GM21423 (cell line): Measurements from ENCODE around the gene ULK4.
"Not testable (repeated sequence)": the region's sequence is repeated elsewhere in the genome, so short reads cannot be mapped to it uniquely, and the experiment has no call there.

Source experiments
- ATAC-seq: cut with Tn5 transposase; IDR thresholded peaks from one replicate; pipeline ENCODE4 v1.9.1; 2021; ENCODE audit warnings: mild to moderate bottlenecking, moderate library complexity; ENCODE audit not compliant: unreplicated experiment

Gene ULK4

DNA sequence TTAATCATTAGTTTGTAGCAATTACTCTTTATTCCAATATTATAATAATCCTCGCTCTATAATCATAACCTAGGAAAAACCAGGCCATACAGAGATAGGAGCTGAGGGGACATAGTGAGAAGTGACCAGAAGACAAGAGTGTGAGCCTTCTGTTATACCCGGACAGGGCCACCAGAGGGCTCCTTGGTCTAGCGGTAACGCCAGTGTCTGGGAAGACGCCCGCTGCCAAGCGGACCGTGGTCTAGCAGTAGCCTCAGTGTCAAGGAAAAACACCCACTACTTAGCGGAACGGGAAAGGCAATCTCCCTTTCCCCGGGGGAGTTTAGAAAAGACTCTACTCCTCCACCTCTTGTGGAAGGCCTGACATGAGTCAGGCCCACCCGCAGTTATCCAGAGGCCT lies 266.1 kb downstream of the ULK4 start:
- not testable (repeated sequence) for ATAC-seq

DNA sequence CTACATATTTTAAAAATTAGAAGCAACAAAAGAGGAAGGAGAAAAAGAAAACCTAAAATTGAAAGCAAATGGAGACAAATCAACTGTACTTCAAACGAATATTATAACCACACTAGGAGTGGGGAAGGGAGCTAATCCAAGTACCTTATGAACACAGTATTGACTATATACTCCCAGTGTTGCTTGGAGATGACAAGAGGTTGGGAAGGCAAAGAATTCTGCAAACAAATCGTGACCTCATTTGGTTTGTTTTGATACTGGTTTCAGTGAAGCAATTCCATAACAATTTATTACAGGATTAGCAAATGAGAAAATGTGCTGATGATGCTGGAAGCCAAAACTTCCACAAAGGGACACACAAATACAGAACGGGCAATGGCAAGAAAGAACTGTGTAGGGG lies 268.1 kb downstream of the ULK4 start:
- ATAC-seq, result no peak

DNA sequence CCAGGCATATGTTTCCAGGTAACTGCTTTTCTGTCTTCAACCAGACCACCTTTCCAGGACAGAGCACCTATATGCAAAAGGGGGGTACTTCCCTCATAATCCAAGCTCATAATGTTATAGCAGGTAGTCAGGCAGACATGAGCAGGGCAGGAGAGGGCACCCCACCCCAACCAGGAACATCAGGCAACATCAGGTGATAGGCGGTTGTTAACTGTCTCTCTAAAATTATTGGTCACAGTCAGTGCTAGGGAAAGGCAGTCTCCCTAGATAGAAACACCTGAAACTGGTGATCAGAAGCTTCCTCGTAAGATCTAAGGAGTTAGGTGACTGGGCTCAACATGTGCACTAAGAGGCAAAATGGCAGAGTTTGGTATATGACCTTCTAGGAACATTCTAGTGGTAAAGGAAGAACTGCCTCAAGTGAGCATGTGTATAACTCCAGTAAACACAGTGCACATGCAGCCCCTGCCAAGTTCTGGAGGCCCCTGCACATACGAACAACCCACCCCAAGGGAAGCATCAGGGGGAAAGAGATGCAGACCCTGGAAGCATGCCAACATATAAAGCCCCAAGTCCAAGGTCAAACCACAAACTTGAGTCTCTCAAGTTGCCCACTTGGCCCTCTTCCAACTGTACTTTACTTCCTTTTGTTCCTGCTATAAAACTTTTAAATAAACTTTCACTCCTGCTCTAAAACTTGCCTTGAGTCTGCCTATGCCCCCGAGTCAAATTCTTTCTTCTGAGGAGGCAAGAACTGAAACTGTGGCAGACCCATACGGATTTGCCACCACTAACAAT lies 270.9 kb downstream of the ULK4 start:
- ATAC-seq, result no peak

DNA sequence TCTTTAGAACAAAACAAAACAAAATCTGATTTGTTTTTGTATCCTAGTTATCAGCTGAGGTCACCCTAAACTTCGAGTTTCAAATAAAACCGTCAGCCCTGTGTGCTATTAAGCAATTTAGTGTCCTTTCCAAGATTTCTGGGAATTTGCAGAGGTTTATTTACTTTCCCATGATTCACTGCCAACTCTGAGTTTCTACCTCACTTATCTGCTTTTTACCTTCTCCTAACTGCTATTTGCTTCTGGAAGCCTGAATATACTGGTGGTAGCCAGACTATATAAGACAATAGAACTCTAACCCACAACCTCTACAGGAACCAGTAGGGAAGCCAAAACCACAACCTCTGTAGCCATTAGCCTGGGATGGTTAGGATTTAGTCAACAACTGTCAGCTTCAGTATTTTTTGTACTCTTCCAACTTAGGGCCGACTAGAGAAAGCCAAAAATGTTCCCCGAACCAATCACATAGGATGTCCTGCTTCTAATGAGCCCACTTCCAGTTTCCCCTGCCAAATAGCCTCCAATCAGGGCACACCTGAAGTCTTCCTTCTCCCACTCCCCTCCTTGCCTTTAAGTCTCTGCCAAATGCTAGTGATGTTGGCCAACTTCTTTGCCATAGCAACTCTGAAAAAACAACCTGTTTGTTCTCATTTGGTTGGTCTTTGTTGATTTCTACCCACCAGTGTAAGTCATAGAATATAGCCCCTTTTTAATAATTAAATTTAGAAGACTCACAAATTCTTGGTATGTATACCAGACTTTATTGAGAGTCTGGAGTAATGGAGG lies 273.1 kb downstream of the ULK4 start:
- no peak for ATAC-seq

DNA sequence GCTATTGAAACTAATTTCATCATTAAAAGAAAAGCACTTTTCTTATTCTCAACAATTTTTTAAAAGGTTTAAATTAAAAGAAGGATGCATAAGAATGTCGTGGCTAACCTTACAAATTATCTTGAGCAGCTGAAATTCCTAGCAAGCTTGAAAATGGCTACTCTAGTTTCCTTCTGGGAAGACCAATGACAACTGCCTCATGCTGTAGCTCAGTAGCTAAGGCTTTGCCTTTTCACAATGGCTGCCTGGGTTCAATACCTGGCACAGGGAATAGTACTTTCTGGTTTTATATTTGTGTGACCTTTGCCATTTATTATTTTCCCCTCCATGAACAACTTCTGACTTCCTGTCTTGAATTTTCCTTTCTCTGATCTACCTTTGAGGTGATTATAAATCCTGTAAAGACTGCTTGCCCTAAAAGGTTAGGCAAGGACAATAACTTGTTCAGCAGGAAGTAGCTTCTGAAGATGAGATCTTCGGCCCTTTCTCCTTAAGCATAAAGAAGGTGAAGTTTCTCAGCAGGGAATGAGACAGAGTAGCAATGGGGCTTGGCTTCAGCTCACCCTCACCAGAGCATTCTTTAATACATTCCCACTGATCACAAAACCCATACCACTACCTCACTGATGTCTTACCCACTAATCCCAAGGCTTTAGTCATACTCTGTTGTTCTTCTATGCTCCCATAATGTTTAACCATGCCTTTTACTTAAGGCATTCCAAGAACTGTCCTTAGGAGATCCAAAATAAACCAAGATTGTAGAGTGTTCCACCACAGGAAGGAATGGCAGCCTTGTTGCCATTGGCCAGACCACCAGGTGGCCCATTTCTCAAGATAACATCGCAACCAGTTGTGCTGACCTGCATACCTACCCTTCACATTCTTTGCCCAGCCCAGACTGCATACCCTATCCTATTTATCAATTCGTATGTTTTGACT lies 276.8 kb downstream of the ULK4 start:
- ATAC-seq, result no peak

DNA sequence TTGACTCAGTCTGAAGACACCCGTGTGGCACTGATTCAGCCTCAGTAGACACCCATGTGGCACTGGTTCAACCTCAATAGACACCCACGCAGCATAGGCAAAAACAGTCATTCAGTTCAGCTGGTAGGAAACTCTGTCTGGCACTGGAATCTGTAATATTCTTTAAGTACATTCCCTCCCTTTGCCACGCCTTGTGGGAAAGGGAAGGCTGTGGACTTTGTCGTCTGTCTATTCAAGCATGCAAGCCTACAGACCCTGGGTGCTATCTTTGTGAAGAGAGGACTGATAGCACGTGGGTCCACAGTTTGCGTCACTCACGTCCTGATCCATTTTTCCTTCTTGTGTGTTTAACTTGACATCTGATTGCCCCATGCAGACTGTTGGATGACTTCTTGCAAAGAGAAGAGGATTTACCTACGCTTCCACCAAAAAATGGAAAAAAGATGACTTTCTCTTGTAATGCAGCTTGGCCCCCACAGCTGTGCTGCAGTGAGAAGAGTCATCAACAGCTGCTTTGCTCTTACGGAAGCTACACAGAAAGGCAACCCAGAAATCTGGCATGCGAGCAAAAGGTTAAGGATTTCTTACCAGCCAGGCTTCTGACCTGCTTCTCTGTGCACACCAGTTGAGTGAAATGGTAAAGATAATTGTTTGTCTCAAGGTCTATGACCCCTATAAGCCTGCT lies 278.1 kb downstream of the ULK4 start:
- no peak for ATAC-seq

DNA sequence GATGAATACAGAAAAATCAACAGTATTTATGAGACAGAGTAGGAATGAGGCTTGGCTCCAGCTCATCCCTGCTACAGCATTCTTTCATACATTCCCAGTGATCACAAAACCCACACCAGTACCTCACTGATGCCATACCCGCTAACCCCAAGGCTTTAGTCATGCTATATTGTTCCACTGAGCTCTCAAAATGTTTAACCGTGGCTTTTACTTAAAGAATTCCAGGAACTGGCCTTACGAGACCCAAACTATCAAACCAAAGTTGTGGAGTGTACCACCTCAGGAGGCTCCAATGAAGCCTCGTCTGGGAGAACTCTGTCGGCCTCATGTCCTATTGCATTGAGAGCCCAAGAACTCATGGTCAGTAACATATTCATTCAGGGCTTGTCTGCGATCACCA lies 278.9 kb downstream of the ULK4 start:
- ATAC-seq, result no peak

DNA sequence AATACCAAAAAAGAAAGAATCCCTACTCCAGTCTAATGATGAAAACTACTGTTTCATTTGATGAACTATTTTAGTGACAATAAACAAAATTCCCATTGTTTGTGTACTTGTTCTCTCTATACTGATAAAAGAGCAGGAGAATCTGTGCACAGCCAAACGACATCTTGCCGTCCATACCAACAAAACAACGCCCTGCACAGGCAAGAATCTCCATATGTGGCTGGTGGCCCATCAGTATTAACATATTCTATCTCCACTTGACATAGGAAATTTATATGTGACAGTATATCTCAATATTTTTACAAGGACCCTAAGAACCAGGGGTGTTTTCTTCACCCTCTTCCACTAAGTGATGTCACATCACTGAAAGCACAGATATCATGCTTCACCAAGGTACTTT lies 279.5 kb downstream of the ULK4 start:
- ATAC-seq, result no peak

DNA sequence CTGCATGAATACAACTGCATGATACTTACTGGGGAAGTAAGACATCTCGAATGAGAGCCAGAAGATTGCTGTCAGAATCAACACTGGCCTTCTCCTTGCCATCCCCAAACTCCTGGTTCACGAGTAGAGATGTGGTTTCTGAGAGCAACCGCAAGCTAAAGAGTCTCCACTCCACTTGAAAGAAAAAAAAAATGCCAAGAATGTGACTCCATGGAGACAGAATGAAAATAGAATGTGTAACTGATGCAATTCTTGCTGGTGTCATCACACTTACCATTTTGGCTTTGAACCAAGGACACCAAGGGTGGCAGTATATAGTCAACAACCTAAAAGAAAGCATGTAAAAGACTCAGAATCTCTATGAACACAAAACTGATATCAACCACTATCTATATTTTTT lies 280.4 kb downstream of the ULK4 start:
- ATAC-seq, result no peak

DNA sequence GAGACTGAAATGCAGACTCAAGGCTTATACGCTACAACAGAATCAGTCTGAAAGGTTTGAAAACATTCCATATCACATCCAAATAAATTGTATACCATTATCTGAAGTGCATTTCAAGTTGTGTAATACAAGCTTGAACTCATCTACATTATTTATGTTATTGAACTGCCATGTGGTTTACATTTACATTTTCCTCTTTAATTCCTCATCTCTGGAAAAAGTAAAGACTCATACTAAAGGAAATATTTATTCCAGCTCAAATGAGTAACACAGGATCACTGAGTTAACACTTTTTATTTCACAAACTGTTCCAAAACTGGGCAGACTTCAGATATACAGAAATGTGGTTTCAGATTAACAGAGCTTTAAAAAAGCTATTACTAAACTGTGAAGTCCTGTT lies 282.5 kb downstream of the ULK4 start:
- ATAC-seq, result no peak

DNA sequence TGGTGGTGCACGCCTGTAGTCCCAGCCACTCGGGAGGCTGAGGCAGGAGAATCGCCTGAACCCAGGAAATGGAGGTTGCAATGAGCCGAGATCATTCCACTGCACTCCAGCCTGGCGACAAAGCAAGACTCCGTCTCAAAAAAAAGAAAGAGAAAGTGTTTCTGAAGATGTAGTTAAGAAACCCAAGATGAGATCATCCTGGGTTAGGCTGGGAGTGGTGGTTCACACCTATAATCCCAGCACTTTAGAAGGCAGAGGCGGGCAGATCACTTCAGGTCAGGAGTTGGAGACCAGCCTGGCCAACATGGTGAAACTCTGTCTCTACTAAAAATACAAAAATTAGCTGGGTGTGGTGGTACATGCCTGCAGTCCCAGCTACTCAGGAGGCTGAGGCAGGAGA lies 286.8 kb downstream of the ULK4 start:
- ATAC-seq, result not testable (repeated sequence)

DNA sequence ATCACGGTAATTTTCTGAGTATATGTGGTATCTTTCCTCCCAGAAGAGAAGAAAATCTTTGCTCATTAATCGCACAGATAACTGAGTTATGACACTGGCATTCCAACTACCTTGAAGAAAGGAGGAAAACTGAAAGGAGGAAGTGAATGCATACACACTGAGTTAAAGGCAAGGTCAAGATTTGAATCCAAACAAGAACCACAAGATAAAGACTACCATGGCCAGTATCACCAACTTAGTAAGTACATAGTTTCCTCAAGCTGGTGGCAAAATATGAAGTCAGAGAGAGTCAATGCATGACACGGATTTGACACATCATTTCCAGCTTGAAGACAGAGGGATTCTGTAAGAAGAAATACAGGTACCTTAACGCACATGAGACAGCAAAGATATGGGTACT lies 287.5 kb downstream of the ULK4 start:
- no peak for ATAC-seq

DNA sequence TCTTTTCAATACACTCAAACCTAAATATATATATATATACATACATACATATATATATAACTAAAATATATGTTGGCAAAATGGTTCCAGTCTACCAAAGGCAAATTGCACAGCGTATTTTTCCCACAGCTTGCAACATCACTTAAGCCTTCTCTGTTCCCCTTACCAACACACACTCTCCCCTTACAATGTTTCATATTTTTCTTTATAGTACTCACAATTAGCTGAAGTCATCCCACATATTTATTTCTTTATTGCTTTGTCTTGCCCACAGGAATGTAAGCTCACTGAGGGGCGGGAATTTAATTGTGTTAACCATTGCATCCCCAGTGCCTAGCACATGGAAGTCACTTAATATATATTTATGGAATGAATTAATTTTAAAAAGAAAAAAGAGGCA lies 288.3 kb downstream of the ULK4 start:
- ATAC-seq, result no peak

DNA sequence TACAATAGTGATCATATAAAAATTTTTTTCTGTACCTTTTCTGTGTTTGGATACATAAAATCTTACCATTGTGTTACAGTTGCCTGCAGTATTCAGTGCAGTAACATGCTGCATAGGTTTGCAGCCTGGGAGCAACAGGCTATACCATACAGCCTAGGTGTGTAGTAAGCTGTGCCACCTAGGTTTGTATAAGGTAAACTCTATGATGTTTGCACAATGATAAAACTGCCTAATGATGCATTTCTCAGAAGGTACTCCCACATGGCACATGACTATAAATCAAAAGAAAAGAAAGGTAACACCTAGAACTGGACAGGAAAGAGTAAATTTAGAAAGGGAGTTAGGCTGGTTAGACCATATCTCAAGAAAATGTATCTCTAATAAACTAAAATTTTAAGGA lies 293.5 kb downstream of the ULK4 start:
- no peak for ATAC-seq

DNA sequence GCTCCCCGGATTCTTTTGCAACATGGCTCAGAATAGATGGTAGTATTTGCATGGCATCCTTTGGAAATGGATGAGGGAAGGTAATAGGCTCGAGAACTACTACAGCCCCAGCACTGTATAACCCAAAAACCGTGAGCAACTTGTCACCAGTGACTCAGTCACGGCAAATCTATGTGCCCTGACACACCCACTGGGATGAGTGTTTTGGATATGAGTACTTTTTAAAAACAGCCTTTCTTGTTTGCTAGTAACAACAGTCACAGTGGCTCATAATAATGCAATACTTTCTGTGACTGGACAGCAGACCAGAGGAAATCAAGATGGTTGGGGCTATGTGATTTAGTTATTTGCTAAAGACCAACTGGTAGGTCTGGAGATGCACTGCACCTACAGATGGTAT lies 299.6 kb downstream of the ULK4 start:
- no peak for ATAC-seq

DNA sequence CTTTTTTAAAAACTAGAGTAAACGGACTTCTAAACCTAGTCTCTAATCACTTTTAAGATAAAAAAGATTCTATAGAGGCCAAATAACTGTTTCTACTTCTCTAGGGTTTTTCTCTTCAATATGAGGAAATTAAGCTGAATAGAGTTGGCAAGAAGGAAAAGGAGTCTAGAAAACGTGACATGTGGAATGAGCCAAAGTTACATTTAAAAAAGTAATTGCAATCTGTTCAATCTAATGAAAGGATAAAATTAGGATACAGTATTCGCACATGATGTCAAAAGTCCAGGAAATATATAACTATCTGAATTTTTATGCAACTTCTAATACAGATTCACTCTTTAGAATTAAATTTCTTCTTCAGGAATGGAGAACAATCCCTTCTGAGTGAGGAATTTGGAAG lies 300.1 kb downstream of the ULK4 start:
- ATAC-seq, result no peak

DNA sequence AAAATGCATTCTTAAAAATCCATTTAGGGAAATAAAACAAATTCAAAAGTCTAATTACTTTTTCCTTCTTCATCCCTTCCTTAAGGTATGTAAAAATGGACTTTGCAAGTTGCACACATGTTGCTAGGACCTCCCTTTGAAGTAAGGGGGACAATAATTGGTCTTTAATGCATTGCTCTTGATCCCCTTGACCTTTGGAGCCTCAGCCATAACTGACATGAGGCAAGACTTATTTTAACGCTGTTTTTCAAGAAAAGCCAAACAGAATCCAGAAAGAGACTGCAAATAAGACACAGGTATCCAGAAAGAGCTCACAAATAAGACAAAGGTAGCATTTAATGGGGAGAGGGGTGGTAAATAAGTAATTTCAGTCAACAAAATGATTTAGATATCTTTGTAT lies 301.4 kb downstream of the ULK4 start:
- no peak for ATAC-seq

DNA sequence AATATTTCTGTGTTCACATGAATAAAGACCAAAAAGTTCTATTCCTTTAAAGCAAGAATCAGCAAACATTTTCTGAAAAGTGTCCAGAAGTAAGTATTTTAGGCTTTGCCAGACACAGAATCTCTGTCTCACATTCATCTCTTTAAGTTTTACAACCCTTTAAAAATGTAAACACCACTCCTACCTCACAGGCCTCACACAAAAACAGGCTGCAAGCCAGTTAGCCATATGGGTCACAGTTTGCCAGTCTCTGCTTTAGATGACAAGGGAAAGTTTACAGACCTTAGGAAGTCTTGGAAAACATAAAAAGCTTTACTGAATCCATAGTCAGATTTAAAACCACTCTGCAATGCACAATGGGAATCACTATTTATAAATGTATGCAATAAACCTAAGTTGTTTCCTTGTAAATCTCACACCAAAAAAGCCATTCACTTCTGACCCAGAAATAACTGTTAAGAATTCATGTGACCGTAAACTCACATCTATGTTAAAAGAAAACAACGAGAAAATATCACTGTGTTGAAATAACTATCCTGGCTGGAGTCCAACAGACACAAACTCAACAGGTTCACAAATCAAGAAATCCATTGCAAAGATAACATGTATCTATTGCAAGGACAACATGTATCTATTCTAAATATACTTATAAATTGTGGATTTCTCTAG lies 308.2 kb downstream of the ULK4 start:
- no peak for ATAC-seq

DNA sequence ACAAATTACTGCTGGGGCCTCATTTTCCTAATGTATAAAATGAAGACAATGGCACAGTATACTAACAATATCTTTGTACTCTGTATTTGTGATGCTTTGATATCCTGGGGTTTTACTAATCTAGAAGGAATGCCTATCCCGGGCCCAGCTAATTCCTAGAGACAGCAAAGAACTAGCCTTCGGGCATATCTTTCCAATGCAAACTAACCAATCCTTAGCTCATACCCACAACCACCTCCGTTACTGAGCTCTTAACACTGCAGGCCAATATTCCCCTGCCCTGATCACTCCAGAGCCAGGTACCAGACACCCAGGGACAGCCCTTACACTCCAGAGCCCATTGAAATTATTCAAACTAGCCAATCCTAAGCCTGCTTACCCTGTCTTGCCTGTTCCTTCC lies 309.0 kb downstream of the ULK4 start:
- no peak for ATAC-seq

DNA sequence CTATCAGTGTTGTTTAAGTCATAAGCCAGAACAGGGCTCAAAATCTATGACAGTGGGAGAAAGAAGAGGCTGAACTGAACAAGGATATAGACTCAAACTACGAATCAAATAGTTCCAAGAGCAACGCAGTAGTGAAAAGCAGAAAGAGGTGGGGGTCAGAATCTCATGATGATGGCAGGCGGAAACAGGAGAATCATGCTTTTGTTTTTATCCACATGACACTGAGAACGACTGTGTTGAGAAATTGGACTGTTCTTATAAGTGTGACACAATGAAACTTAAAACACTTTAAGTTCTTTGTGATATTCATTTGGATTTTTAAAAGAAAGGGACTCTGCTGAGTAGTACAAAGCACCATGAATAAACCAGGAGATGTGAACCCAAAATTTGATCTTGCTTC lies 309.4 kb downstream of the ULK4 start:
- ATAC-seq, result no peak
